Neural progenitor cell (in vitro differentiated cells): ENCODE data around the gene RPH3AL. TPM values are rescaled to one million over a fixed set of nuclear protein-coding genes. Genes with fewer than 3 reads are reported as not detected.
"Not testable (repeated sequence)": the region's sequence is repeated elsewhere in the genome, so short reads cannot be mapped to it uniquely, and the experiment has no call there.

Source experiments
- DNase-seq: peaks from one replicate; pipeline ENCODE4 v3.0.0-alpha.2; 2016; ENCODE audit warnings: low spot score
- H2AFZ ChIP-seq: fragments of 200-600 bp; sonication (generic); replicated peaks from 2 replicates; pipeline ENCODE4 v1.6.1; 2016; ENCODE audit warnings: antibody characterized with exemption
- H3F3A ChIP-seq: fragments of 200-600 bp; sonication (generic); 2 replicates; pipeline ENCODE4 v1.6.1; 2016; ENCODE audit warnings: antibody characterized with exemption, low read depth
- H3K27ac ChIP-seq: fragments of 200-600 bp; sonication (generic); 2 replicates; pipeline ENCODE4 v1.5.1; 2016; ENCODE audit warnings: mild to moderate bottlenecking
- H3K27me3 ChIP-seq: fragments of 200-600 bp; sonication (generic); 2 replicates; pipeline ENCODE4 v1.6.1; 2016; ENCODE audit warnings: mild to moderate bottlenecking, moderate library complexity
- H3K36me3 ChIP-seq: fragments of 200-600 bp; sonication (generic); 2 replicates; pipeline ENCODE4 v1.5.1; 2016
- H3K4me1 ChIP-seq: fragments of 200-600 bp; sonication (generic); 2 replicates; pipeline ENCODE4 v1.6.1; 2016; ENCODE audit warnings: mixed run types
- H3K4me2 ChIP-seq: fragments of 200-600 bp; sonication (generic); 2 replicates; pipeline ENCODE4 v1.6.1; 2016
- H3K4me3 ChIP-seq: fragments of 200-600 bp; sonication (generic); 2 replicates; pipeline ENCODE4 v1.5.1; 2016
- H3K79me2 ChIP-seq: fragments of 200-600 bp; sonication (generic); 2 replicates; pipeline ENCODE4 v1.6.1; 2016; ENCODE audit warnings: low read depth
- H3K9ac ChIP-seq: fragments of 200-600 bp; sonication (generic); 2 replicates; pipeline ENCODE4 v1.6.1; 2016
- H3K9me3 ChIP-seq: fragments of 200-600 bp; sonication (generic); 2 replicates; pipeline ENCODE4 v1.5.1; 2016; ENCODE audit warnings: low read depth
- H4K20me1 ChIP-seq: fragments of 200-600 bp; sonication (generic); 2 replicates; pipeline ENCODE4 v1.6.1; 2016; ENCODE audit warnings: low read depth
- H3K27ac Mint-ChIP-seq: 3 replicates; pipeline ENCODE4 v1.8.0; 2021; ENCODE audit warnings: mixed read lengths
- H3K27me3 Mint-ChIP-seq: 2 replicates; pipeline ENCODE4 v1.8.0; 2022; ENCODE audit warnings: low read depth, mild to moderate bottlenecking, inconsistent platforms, moderate library complexity, mixed read lengths; ENCODE audit not compliant: insufficient read depth
- H3K36me3 Mint-ChIP-seq: 3 replicates; pipeline ENCODE4 v1.8.0; 2021; ENCODE audit warnings: mixed read lengths
- H3K4me1 Mint-ChIP-seq: 3 replicates; pipeline ENCODE4 v1.8.0; 2021; ENCODE audit warnings: mixed read lengths
- H3K4me3 Mint-ChIP-seq: 3 replicates; pipeline ENCODE4 v1.8.0; 2021; ENCODE audit warnings: mild to moderate bottlenecking, moderate library complexity, mixed read lengths
- H3K9me3 Mint-ChIP-seq: 3 replicates; pipeline ENCODE4 v1.8.0; 2020; ENCODE audit warnings: mixed read lengths
- EZH2 ChIP-seq: fragments of 200-600 bp; sonication (generic); IDR thresholded peaks from 2 replicates; pipeline ENCODE4 v1.6.1; 2017; ENCODE audit warnings: antibody characterized with exemption, mild to moderate bottlenecking, moderate library complexity
- EZH2phosphoT487 ChIP-seq: fragments of 200-600 bp; sonication (generic); IDR thresholded peaks from 2 replicates; pipeline ENCODE4 v1.6.1; 2017; ENCODE audit warnings: antibody characterized with exemption
- total RNA-seq: library from RNA; depleted of rRNA; stranded (reverse); fragments of >200 nt; gene quantifications from 2 replicates; pipeline ENCODE4 v1.2.3, GENCODE V29; 2015; ENCODE audit warnings: low replicate concordance
- TF ChIP-seq, protein P1 (sequence below): fragments of 200-600 bp; sonication (generic); IDR thresholded peaks from 2 replicates; pipeline ENCODE4 v1.5.1; 2017; ENCODE audit warnings: antibody characterized with exemption, mild to moderate bottlenecking

The RPH3AL gene
- total RNA-seq, 1 donor from 2014 or later, result 7.5 TPM

DNA sequence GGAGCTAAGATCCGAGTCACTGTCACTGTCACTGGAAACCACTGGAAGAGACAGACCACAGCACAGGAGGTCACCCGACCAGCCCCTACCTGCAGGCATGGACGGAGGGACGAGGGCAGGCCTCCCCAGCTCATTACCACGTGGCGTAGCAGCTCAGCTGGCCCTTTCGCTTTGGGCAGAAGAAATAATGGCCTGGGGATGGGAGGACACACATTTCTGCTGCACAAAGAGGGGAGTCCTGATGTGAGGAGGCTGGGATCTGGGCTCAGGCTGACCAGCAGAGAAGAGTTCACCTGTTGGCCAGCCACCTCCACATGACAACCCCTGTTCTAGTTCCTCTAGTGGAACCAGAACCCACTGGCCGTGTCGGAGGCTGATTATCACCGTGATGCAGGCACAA lies 132.9 kb downstream of the RPH3AL start:
- no peak overlapping the region for H3K27ac Mint-ChIP-seq
- TF ChIP-seq EZH2phosphoT487, result no peak
- no peak for DNase-seq

DNA sequence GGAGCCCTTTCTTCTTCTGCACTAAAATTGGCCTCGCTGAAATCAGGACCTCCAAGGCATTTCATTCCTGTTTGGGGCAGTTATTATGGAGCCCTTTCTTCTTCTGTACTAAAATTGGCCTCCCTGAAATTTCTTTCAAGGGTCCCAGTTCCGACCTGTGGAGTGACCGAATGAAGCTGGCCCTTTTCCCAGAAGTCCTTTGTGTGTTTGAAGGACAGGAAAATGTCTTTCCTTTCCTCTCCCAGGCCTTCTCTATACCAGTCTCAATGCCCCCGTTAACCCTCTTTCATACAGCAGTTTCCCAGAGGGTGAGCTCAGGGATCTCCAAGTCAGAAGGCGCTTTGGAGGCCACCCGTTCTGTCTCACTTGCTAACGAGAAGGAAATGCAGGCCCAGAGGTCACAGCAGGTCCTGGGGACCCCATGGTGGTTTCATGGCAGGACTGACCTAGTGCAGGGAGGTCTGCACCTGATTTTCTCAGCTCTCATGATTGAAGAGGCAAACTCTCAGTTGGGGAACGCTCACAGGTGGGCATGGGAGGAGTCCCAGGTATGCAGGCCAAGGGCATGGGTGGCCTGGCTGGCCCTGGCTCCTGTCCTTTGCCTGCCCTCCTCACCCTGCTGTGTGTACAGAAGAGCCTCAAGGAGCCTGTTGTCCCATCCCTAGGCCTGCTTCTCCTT lies 134.0 kb downstream of the RPH3AL start:
- TF ChIP-seq EZH2, result no peak
- TF ChIP-seq, protein P1, sequence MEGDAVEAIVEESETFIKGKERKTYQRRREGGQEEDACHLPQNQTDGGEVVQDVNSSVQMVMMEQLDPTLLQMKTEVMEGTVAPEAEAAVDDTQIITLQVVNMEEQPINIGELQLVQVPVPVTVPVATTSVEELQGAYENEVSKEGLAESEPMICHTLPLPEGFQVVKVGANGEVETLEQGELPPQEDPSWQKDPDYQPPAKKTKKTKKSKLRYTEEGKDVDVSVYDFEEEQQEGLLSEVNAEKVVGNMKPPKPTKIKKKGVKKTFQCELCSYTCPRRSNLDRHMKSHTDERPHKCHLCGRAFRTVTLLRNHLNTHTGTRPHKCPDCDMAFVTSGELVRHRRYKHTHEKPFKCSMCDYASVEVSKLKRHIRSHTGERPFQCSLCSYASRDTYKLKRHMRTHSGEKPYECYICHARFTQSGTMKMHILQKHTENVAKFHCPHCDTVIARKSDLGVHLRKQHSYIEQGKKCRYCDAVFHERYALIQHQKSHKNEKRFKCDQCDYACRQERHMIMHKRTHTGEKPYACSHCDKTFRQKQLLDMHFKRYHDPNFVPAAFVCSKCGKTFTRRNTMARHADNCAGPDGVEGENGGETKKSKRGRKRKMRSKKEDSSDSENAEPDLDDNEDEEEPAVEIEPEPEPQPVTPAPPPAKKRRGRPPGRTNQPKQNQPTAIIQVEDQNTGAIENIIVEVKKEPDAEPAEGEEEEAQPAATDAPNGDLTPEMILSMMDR, result no peak
- no peak for TF ChIP-seq EZH2phosphoT487
- Histone ChIP-seq H3K9me3 (no peaks in the 10 kb centered on the region), H3K79me2 (no peaks in the 10 kb centered on the region), H3K27ac (no peak overlapping the region), H2AFZ (no peak overlapping the region), H3F3A (peaks cover 4% of the 10 kb centered on the region), H3K4me1 (no peaks in the 10 kb centered on the region), H3K36me3 (no peaks in the 10 kb centered on the region), H3K27me3 (no peaks in the 10 kb centered on the region), H3K9ac (no peak overlapping the region), H4K20me1 (no peaks in the 10 kb centered on the region), H3K4me3 (no peak overlapping the region), H3K4me2 (no peak overlapping the region)
- Mint-ChIP-seq H3K9me3 (no peaks in the 10 kb centered on the region), H3K27me3 (peaks cover 4% of the 10 kb centered on the region), H3K36me3 (no peaks in the 10 kb centered on the region), H3K4me1 (peaks cover 6% of the 10 kb centered on the region), H3K4me3 (no peak overlapping the region), H3K27ac (no peak overlapping the region)
- no peak for DNase-seq

More for the DNA sequence above, 132.9 kb downstream of the RPH3AL start:
- no peak overlapping the region for H3K4me3 ChIP-seq
- no peaks in the 10 kb centered on the region for H3K9me3 Mint-ChIP-seq
- H3K4me1 Mint-ChIP-seq, result peaks cover 6% of the 10 kb centered on the region
- H3K4me2 ChIP-seq, result no peak overlapping the region
- H3K36me3 ChIP-seq, result no peaks in the 10 kb centered on the region
- H3K79me2 ChIP-seq, result no peaks in the 10 kb centered on the region
- H3K4me3 Mint-ChIP-seq, result no peak overlapping the region
- no peaks in the 10 kb centered on the region for H3K4me1 ChIP-seq
- H3K36me3 Mint-ChIP-seq, result no peaks in the 10 kb centered on the region
- H3K9me3 ChIP-seq, result no peaks in the 10 kb centered on the region
- no peaks in the 10 kb centered on the region for H4K20me1 ChIP-seq
- H3K9ac ChIP-seq, result no peak overlapping the region
- H3F3A ChIP-seq, result peaks cover 4% of the 10 kb centered on the region
- H3K27ac ChIP-seq, result no peak overlapping the region
- H3K27me3 ChIP-seq, result no peaks in the 10 kb centered on the region
- no peak overlapping the region for H2AFZ ChIP-seq
- peaks cover 11% of the 10 kb centered on the region for H3K27me3 Mint-ChIP-seq

DNA sequence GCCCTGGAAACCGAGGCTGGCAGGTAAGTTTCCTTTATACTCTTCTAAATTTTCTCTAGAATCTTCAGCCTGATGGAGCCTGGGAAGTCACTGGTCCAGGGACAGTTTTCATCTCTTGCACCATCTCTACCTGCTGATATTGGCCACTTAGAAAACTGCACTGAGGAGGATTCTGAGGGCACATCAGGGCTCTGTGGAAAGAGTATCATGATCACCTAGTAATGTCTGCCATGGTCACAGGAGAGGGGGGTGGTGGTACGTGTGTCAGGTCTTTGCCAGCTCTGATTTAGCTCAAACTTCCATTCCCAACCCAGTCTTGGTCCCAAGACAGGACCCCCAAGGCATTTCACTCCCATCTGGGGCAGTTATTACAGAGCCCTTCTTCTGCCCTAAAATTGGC lies 136.0 kb downstream of the RPH3AL start:
- Mint-ChIP-seq H3K4me1 (peaks cover 2% of the 10 kb centered on the region), H3K27ac (no peak overlapping the region), H3K36me3 (no peaks in the 10 kb centered on the region), H3K9me3 (no peaks in the 10 kb centered on the region), H3K27me3 (no peaks in the 10 kb centered on the region), H3K4me3 (no peak overlapping the region)
- H3K4me3 ChIP-seq, result no peak overlapping the region
- no peaks in the 10 kb centered on the region for H3K4me1 ChIP-seq
- no peaks in the 10 kb centered on the region for H3K79me2 ChIP-seq
- H3F3A ChIP-seq, result peaks cover 4% of the 10 kb centered on the region
- H3K9me3 ChIP-seq, result no peaks in the 10 kb centered on the region
- H4K20me1 ChIP-seq, result no peaks in the 10 kb centered on the region
- no peak overlapping the region for H3K27ac ChIP-seq
- no peaks in the 10 kb centered on the region for H3K27me3 ChIP-seq
- TF ChIP-seq, protein P1, result no peak
- no peak for TF ChIP-seq EZH2
- TF ChIP-seq EZH2phosphoT487, result no peak
- peak overlapping the region; percentile 79 for H2AFZ ChIP-seq
- no peak overlapping the region for H3K9ac ChIP-seq
- no peaks in the 10 kb centered on the region for H3K36me3 ChIP-seq
- DNase-seq, result no peak
- H3K4me2 ChIP-seq, result no peak overlapping the region

DNA sequence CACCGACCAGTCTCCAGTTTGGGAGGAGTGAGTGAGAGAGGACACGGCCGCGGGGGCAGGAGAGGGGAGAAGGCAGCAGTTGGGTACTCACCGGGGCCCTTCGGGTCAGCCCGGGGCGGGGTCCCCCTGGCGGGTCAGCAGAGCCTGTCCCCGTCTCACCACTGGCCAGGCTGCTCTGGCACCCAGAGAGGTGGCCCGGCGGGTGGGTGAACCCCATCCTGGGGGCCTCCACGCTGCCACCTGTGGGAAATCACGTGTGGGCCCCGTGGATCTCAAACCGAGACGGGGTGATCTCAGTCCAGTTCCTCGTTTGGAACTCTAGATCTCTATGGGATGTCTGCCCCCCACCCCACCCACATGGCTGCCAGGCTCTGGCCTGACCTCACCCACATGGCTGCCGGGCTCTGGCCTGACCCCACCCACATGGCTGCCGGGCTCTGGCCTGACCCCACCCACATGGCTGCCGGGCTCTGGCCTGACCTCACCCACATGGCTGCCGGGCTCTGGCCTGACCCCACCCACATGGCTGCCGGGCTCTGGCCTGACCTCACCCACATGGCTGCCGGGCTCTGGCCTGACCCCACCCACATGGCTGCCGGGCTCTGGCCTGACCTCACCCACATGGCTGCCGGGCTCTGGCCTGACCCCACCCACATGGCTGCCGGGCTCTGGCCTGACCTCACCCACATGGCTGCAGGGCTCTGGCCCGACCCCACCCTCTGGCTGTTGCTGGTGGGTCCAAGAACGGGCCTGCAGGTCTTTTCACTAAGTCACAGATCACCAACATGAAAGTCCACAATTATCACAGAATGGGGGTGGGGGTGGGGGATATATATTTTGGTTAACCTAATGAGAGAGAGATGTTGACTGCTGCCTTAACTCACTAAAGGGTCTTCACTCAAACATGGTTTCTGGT lies 136.8 kb downstream of the RPH3AL start:
- not testable (repeated sequence) for H3K4me3 ChIP-seq, DNase-seq, H3K36me3 ChIP-seq, H3K9me3 ChIP-seq, H3K79me2 ChIP-seq, H3F3A ChIP-seq, H3K9ac ChIP-seq, H3K36me3 Mint-ChIP-seq, H3K4me1 Mint-ChIP-seq, H3K4me2 ChIP-seq, H3K27me3 Mint-ChIP-seq, H3K27me3 ChIP-seq, H3K4me3 Mint-ChIP-seq, H3K27ac ChIP-seq, H3K9me3 Mint-ChIP-seq, H4K20me1 ChIP-seq, H3K4me1 ChIP-seq
- peak overlapping the region; percentile 89 for H3K27ac Mint-ChIP-seq
- peak overlapping the region; percentile 79 for H2AFZ ChIP-seq
